GM12892 (cell line): ENCODE measurements around the gene TNS3.
"Not testable (repeated sequence)": the region's sequence is repeated elsewhere in the genome, so short reads cannot be mapped to it uniquely, and the experiment has no call there.

ENCODE experiments used
- DNase-seq: peaks from one replicate; pipeline ENCODE4 v3.0.0; 2011; ENCODE audit not compliant: insufficient read length
- FAIRE-seq: peaks from 2 replicates; lab custom pipeline; 2011; peaks lifted over from hg19 to GRCh38; lab: Jason Lieb, UNC
- POLR2A ChIP-seq: IDR thresholded peaks from 2 replicates; pipeline ENCODE4 v1.6.1; 2011; ENCODE audit warnings: low read depth, low read length, control low read depth
- POLR2AphosphoS5 ChIP-seq: IDR thresholded peaks from 2 replicates; pipeline ENCODE4 v1.6.1; 2011; ENCODE audit warnings: low read depth, low read length, control low read depth
- TAF1 ChIP-seq: IDR thresholded peaks from 2 replicates; pipeline ENCODE4 v1.6.1; 2011; ENCODE audit warnings: low read depth, mild to moderate bottlenecking, control low read depth, low read length, borderline replicate concordance

Gene TNS3

GRCh38 chr7:47587351-47587750, 5.4 kb upstream of the TNS3 start:
- DNase-seq (no peak), FAIRE-seq (no peak)
- TF ChIP-seq POLR2AphosphoS5 (no peak), POLR2A (no peak), TAF1 (no peak)

- TF ChIP-seq TAF1 (no peak), POLR2AphosphoS5 (no peak), POLR2A (no peak)
- DNase-seq (no peak), FAIRE-seq (no peak)
Measured at GRCh38 chr7:47586925-47587324, 5.0 kb upstream of the TNS3 start.

- DNase-seq, FAIRE-seq: not testable (repeated sequence)
Measured at GRCh38 chr7:47586161-47586670, 4.3 kb upstream of the TNS3 start.

- DNase-seq: no peak
Measured at GRCh38 chr7:47584536-47584895, 2.6 kb upstream of the TNS3 start.

GRCh38 chr7:47583739-47584535, 2.0 kb upstream of the TNS3 start:
- FAIRE-seq: no peak
- no peak for TF ChIP-seq TAF1
- TF ChIP-seq POLR2A: no peak
- TF ChIP-seq POLR2AphosphoS5: no peak

More at GRCh38 chr7:47584536-47584895, 2.6 kb upstream of the TNS3 start:
- TF ChIP-seq TAF1: no peak
- FAIRE-seq: no peak

GRCh38 chr7:47582764-47583738, 1.1 kb upstream of the TNS3 start:
- TF ChIP-seq POLR2A: no peak
- no peak for TF ChIP-seq POLR2AphosphoS5
- TF ChIP-seq TAF1: no peak
- no peak for DNase-seq
- FAIRE-seq: no peak

More at GRCh38 chr7:47583739-47584535, 2.0 kb upstream of the TNS3 start:
- no peak for DNase-seq

- no peak for TF ChIP-seq TAF1
- no peak for TF ChIP-seq POLR2AphosphoS5
- no peak for TF ChIP-seq POLR2A
- no peak for FAIRE-seq
- DNase-seq: no peak
Measured at GRCh38 chr7:47581438-47581803, 490 bp downstream of the TNS3 start.

GRCh38 chr7:47580811-47581331, 1.0 kb downstream of the TNS3 start:
- TF ChIP-seq TAF1 (no peak), POLR2AphosphoS5 (no peak), POLR2A (no peak)
- FAIRE-seq (no peak), DNase-seq (no peak)

- DNase-seq (no peak), FAIRE-seq (no peak)
- no peak for TF ChIP-seq POLR2AphosphoS5
- no peak for TF ChIP-seq POLR2A
- no peak for TF ChIP-seq TAF1
Measured at GRCh38 chr7:47580175-47580706, 1.7 kb downstream of the TNS3 start.

- TF ChIP-seq POLR2A (no peak), TAF1 (no peak), POLR2AphosphoS5 (no peak)
- FAIRE-seq (no peak), DNase-seq (no peak)
Measured at GRCh38 chr7:47579458-47579857, 2.5 kb downstream of the TNS3 start.

GRCh38 chr7:47578579-47579270, 3.2 kb downstream of the TNS3 start:
- DNase-seq (no peak), FAIRE-seq (no peak)
- TF ChIP-seq POLR2AphosphoS5 (no peak), TAF1 (no peak)
